ENCODE measurements around the gene KCND2.

- TF ChIP-seq CTCF (IDR thresholded peaks at IDR 0.05) (no peak), POLR2A (IDR thresholded peaks at IDR 0.05) (no peak), EP300 (IDR thresholded peaks at IDR 0.05) (no peak)
These were observed 80.2 kb downstream of the KCND2 start for GRCh38 chr7:120353171-120353570.

Measured in tibial nerve (tissue), 4 donors.